Body of pancreas (tissue), 4 donors: Measurements from ENCODE around the gene FKBP3. TPM values are rescaled to one million over a fixed set of nuclear protein-coding genes. Genes with fewer than 3 reads are reported as not detected.

ENCODE experiments used
- ATAC-seq: fragments of 150-250 bp; one replicate; pipeline ENCODE4 v1.9.1; 2016
- DNase-seq, 4 donors: peaks; one replicate each; pipeline ENCODE4 v3.0.0-alpha.2; 2019
- H3K27ac ChIP-seq, 4 donors: fragments of 200-600 bp; sonication (generic); 1 replicate in 3 of 4; 2 replicates in 1 of 4; pipeline versions ENCODE4 v1.5.1 to v1.6.1; 2016 to 2019; ENCODE audit warnings: mild to moderate bottlenecking in 1 of 4, mixed read lengths in 1 of 4, moderate library complexity in 1 of 4
- H3K27me3 ChIP-seq, 2 donors: fragments of 200-600 bp; sonication (generic); one replicate each; pipeline ENCODE4 v1.6.0; 2016; ENCODE audit warnings: mild to moderate bottlenecking in 1 of 2
- H3K36me3 ChIP-seq, 2 donors: fragments of 200-600 bp; sonication (generic); replicated peaks in 1 of 2; 2 replicates each; pipeline ENCODE4 v1.5.1; 2016; ENCODE audit warnings: low read depth in 2 of 2; ENCODE audit not compliant: insufficient read depth in 1 of 2
- H3K4me1 ChIP-seq: fragments of 200-600 bp; sonication (generic); one replicate; pipeline ENCODE4 v1.6.0; 2016
- H3K4me3 ChIP-seq, 2 donors: fragments of 200-600 bp; sonication (generic); 1 replicate in 1 of 2; 2 replicates in 1 of 2; pipeline ENCODE4 v1.5.1; 2016 to 2019
- H3K9me3 ChIP-seq, 3 donors: fragments of 200-600 bp; sonication (generic); 1 replicate in 2 of 3; 2 replicates in 1 of 3; pipeline ENCODE4 v1.5.1; 2016
- POLR2A ChIP-seq, 3 donors: fragments of 450-650 bp; IDR thresholded peaks; one replicate each; pipeline ENCODE4 v1.6.1; 2016; ENCODE audit warnings: antibody characterized with exemption in 3 of 3, mild to moderate bottlenecking in 2 of 3
- WGBS, 2 donors: methylation state at CpG; one replicate each; pipeline ENCODE4 v1.1.5; 2017; 5-methylcytosine and 5-hydroxymethylcytosine counted together
- intact Hi-C: fragments of 100-400 bp; cut with DNase I; formaldehyde crosslinking; loops from one replicate; pipeline ENCODE4 v1.15.1; 2023
- total RNA-seq, 2 donors: library from RNA; depleted of rRNA; stranded (reverse); fragments of >200 nt; gene quantifications; one replicate each; pipeline ENCODE4 v1.1.0, GENCODE V29; 2016
- TF ChIP-seq, protein P1 (sequence below), 7 experiments: fragments of 450-650 bp in 4 of 7; fragments of 200-600 bp in 3 of 7; sonication (generic) in 3 of 7; IDR thresholded peaks; one replicate each; pipeline ENCODE4 v1.5.1; 2016 to 2019; ENCODE audit warnings: antibody characterized with exemption in 7 of 7

The FKBP3 gene
- total RNA-seq, 2 donors from 2014 or later: 22.1 to 23.1 TPM

- Histone ChIP-seq H3K27me3 (no peaks in the 10 kb centered on the region), H3K36me3 (no peaks in the 10 kb centered on the region), H3K27ac (no peak overlapping the region), H3K9me3 (no peaks in the 10 kb centered on the region), H3K4me1 (no peaks in the 10 kb centered on the region), H3K4me3 (no peak overlapping the region)
- ATAC-seq: no peak
- no peak for DNase-seq
- intact Hi-C loops: no loop called here
- TF ChIP-seq POLR2A (IDR thresholded peaks at IDR 0.05): no peak
- TF ChIP-seq, protein P1, sequence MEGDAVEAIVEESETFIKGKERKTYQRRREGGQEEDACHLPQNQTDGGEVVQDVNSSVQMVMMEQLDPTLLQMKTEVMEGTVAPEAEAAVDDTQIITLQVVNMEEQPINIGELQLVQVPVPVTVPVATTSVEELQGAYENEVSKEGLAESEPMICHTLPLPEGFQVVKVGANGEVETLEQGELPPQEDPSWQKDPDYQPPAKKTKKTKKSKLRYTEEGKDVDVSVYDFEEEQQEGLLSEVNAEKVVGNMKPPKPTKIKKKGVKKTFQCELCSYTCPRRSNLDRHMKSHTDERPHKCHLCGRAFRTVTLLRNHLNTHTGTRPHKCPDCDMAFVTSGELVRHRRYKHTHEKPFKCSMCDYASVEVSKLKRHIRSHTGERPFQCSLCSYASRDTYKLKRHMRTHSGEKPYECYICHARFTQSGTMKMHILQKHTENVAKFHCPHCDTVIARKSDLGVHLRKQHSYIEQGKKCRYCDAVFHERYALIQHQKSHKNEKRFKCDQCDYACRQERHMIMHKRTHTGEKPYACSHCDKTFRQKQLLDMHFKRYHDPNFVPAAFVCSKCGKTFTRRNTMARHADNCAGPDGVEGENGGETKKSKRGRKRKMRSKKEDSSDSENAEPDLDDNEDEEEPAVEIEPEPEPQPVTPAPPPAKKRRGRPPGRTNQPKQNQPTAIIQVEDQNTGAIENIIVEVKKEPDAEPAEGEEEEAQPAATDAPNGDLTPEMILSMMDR (IDR thresholded peaks at IDR 0.05): no peak
Measured at GRCh38 chr14:45169906-45170305, 35.6 kb upstream of the FKBP3 start.

DNA sequence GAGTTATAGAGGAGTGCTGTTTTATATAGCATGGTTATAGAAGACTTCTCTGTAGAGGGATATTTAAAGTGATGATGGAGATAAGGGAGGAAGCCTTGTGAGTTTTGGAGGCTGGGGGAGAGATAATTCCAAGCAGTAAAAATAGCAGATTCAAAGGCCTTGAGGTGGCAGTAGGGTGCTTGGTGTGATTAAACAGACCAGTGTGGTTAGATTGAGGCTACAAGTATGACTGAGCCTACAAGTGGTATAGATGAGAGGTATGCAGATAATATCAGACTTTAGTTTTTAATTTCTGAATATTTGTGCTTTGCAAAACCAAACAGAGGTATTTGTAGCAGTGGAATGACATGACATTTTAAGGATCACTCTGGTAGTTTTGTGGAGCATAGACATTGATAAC lies 21.8 kb upstream of the FKBP3 start:
- no peaks in the 10 kb centered on the region for H3K36me3 ChIP-seq
- ATAC-seq: no peak
- H3K4me3 ChIP-seq: no peak overlapping the region
- no peak for DNase-seq
- H3K27ac ChIP-seq: no peak overlapping the region
- TF ChIP-seq, protein P1 (IDR thresholded peaks at IDR 0.05): no peak
- no peak for TF ChIP-seq POLR2A (IDR thresholded peaks at IDR 0.05)
- no peaks in the 10 kb centered on the region for H3K9me3 ChIP-seq
- H3K4me1 ChIP-seq: no peaks in the 10 kb centered on the region
- H3K27me3 ChIP-seq: no peaks in the 10 kb centered on the region
- intact Hi-C loops: no loop called here

DNA sequence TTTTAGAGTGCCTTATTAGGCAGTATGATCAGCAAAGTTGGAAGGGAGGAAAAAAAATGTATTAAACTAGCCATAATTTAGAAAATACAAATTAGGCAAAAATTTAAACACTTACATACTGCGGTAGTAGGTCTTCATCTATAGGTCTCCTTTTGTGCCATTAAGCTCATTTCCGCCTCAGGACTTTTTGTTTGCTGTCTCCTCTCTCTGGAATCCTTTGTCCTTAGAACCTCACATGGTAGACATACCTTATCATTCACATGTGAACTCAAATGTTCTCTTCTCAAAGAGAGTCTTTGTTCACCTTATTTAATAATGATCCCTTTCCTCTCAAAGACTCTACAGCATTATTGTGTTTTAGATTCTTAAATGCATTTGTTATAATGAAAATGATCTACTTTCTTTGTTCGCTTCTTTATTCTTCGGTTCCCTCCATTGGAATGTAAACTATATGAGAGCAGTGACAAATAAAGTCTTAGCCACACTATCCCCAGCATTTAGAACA lies 16.2 kb upstream of the FKBP3 start:
- ATAC-seq (no peak), DNase-seq (no peak)
- Histone ChIP-seq H3K4me3 (no peak overlapping the region), H3K4me1 (no peaks in the 10 kb centered on the region), H3K27me3 (no peaks in the 10 kb centered on the region), H3K9me3 (no peaks in the 10 kb centered on the region), H3K27ac (no peak overlapping the region), H3K36me3 (no peaks in the 10 kb centered on the region)
- TF ChIP-seq, protein P1 (IDR thresholded peaks at IDR 0.05): no peak
- TF ChIP-seq POLR2A (IDR thresholded peaks at IDR 0.05): no peak
- 89 to 91% methylated on average over 4 of the region's 4 CpGs for WGBS, 2 donors
- intact Hi-C loops: no loop called here

DNA sequence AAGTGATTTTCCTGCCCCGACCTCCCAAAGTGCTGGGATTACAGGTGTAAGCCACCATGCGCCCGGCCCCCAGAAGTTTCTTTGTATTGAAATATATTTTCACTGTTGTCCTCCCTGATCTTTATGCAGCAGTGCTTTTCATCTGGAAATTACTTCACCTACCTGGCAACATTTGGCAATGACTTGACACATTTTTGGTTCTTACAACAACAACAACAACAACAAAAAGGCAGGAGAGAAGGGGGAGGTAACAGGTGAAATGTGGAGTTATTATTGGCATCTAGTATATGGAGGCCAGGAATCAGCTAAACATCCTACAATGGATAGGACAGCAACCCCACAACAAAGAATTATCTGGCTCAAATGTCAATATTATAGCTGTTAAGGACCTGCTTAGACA lies 15.3 kb upstream of the FKBP3 start:
- Histone ChIP-seq H3K27ac (no peak overlapping the region), H3K9me3 (no peaks in the 10 kb centered on the region), H3K36me3 (no peaks in the 10 kb centered on the region), H3K4me1 (no peaks in the 10 kb centered on the region), H3K4me3 (no peak overlapping the region), H3K27me3 (no peaks in the 10 kb centered on the region)
- intact Hi-C loops: no loop called here
- TF ChIP-seq, protein P1 (IDR thresholded peaks at IDR 0.05): no peak
- TF ChIP-seq POLR2A (IDR thresholded peaks at IDR 0.05): no peak
- no peak for DNase-seq
- WGBS, 2 donors: 98 to 100% methylated on average over 3 of the region's 3 CpGs
- ATAC-seq: no peak

DNA sequence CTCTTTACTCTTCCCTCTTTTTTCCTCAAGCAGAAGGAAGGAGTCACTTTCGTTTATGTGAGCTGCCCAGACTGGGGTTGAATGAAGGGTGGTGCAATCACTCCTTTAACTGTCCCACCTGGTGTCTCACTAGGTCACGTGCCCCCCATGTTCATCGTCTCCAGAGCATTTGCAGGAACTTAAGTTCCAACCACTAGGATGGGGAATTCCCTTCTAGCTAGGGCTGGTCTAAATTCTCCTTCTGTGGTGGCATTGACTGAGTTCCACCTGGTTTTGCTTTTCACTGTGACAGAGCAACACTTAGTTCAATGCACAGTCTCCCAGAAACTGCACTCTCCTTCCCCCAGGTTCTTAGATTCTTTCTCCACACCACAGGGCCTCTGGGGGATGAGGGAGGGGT lies 10.9 kb upstream of the FKBP3 start:
- Histone ChIP-seq H3K9me3 (no peaks in the 10 kb centered on the region), H3K4me1 (no peaks in the 10 kb centered on the region), H3K27me3 (no peaks in the 10 kb centered on the region), H3K27ac (no peak overlapping the region), H3K36me3 (no peaks in the 10 kb centered on the region), H3K4me3 (no peak overlapping the region)
- intact Hi-C loops: no loop called here
- 90 to 94% methylated on average over 3 of the region's 3 CpGs for WGBS, 2 donors
- no peak for TF ChIP-seq POLR2A (IDR thresholded peaks at IDR 0.05)
- TF ChIP-seq, protein P1 (IDR thresholded peaks at IDR 0.05): no peak
- DNase-seq (no peak), ATAC-seq (no peak)
